ENCODE measurements around the gene AAK1.
"Not testable (repeated sequence)": the region's sequence is repeated elsewhere in the genome, so short reads cannot be mapped to it uniquely, and the experiment has no call there.

The AAK1 gene

DNA sequence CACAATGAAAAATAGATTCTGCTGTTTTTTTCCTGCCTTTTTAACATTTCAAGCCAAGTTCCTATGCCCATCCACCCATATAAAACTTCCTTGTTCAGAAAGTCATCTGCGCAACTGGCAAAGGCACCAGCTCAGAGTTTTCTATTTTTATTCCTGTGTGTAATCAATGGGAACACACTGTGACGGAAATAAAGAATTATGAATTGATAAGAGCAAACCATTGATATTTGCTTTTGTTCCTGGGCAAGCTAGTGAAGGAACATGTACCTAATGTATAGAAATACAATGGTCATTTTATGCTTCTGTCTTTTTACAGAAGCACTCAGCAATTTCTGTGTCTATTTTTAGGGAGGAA, 30.8 kb upstream of the AAK1 start:
- no peak overlapping the region for H3K4me3 ChIP-seq (ENCODE audit: low read length)
- DNase-seq (ENCODE audit: low read depth), result no peak
- TF ChIP-seq, protein P1, sequence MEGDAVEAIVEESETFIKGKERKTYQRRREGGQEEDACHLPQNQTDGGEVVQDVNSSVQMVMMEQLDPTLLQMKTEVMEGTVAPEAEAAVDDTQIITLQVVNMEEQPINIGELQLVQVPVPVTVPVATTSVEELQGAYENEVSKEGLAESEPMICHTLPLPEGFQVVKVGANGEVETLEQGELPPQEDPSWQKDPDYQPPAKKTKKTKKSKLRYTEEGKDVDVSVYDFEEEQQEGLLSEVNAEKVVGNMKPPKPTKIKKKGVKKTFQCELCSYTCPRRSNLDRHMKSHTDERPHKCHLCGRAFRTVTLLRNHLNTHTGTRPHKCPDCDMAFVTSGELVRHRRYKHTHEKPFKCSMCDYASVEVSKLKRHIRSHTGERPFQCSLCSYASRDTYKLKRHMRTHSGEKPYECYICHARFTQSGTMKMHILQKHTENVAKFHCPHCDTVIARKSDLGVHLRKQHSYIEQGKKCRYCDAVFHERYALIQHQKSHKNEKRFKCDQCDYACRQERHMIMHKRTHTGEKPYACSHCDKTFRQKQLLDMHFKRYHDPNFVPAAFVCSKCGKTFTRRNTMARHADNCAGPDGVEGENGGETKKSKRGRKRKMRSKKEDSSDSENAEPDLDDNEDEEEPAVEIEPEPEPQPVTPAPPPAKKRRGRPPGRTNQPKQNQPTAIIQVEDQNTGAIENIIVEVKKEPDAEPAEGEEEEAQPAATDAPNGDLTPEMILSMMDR (conservative IDR thresholded peaks at IDR 0.05; ENCODE audit: low read length), result no peak

DNA sequence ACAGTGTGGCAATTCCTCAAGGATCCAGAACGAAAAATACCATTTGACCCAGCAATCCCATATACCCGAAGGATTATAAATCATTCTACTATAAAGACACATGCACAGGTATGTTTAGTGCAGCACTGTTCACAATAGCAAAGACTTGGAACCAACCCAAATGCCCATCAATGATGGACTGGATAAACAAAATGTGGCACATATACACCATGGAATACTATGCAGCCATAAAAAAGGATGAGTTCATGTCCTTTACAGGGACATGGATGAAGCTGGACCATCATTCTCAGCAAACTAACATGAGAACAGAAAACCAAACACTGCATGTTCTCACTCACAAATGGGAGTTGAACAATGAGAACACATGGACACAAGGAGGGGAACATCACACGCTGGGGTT, 29.6 kb upstream of the AAK1 start:
- H3K4me3 ChIP-seq (ENCODE audit: low read length), result not testable (repeated sequence)

DNA sequence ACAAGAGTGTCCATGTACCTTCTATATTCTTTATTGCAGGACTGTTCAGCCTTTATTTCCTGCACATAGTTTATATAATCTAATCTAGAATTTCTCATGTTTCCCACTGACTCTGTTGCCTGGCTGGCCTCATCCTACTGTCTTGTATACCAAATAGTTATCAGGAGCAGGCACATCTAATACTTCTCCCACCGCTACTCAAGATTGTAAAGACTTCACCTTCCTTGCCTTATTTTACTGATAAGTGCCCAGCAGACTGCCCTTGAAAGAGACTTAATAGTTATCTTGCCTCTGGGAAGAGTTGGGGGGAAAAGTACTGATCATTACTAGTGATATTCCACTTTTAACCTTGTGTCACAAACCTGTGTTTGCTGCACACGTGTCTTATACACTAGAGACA, 26.1 kb upstream of the AAK1 start:
- H3K4me3 ChIP-seq (ENCODE audit: low read length), result no peak overlapping the region
- DNase-seq (ENCODE audit: low read depth), result no peak
- TF ChIP-seq, protein P1 (conservative IDR thresholded peaks at IDR 0.05; ENCODE audit: low read length), result no peak

More for the DNA sequence above, 29.6 kb upstream of the AAK1 start:
- DNase-seq (ENCODE audit: low read depth), result not testable (repeated sequence)

DNA sequence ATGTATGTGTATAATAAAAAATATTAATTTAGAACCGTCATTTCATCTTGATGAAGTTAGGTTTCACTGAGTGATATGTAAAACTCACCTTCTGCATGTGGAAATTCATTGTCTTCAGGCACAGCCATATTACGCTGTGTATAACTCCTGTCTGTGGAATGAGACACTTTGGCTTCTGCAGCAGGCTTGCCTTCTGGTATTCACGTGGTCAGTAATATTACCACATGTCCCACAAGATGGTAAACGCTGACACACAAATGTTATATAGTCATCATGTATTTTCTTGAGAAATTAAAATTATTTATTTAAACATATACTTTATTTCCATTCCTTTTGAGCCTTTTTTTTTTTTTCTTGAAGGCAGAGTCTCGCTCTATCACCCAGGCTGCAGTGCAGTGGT, 25.1 kb upstream of the AAK1 start:
- TF ChIP-seq, protein P1 (conservative IDR thresholded peaks at IDR 0.05; ENCODE audit: low read length), result no peak
- DNase-seq (ENCODE audit: low read depth), result peak; percentile 44

DNA sequence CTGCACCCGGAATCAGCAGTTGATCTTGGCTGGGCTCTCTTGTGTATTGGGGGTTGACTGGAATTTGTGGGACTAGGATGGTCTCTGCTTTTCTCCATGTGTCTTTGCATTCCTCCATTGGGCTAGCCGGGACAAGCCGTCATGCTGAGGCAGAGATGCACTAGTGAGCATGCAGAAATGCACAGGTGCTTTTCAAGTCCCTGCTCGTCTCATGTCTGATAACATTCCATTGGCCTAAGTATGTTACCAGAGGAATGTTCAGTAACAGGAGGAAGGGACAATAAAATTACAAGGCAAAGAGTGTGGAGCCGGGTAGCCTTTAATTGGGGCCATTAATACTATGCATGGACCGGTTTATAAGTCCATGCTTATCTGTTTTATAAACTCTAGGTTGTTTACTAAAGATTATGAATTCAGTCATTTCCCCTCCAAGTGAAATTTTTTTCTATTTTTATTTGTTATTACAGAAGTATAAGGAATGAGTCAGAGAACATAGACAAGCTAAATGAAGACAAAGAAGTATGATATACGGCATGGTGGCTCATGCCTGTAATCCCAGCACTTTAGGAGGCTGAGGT, 24.4 kb upstream of the AAK1 start:
- DNase-seq (ENCODE audit: low read depth), result no peak
- no peak overlapping the region for H3K4me3 ChIP-seq (ENCODE audit: low read length)
- TF ChIP-seq, protein P1 (conservative IDR thresholded peaks at IDR 0.05; ENCODE audit: low read length), result no peak

More for the DNA sequence above, 25.1 kb upstream of the AAK1 start:
- no peak overlapping the region for H3K4me3 ChIP-seq (ENCODE audit: low read length)

DNA sequence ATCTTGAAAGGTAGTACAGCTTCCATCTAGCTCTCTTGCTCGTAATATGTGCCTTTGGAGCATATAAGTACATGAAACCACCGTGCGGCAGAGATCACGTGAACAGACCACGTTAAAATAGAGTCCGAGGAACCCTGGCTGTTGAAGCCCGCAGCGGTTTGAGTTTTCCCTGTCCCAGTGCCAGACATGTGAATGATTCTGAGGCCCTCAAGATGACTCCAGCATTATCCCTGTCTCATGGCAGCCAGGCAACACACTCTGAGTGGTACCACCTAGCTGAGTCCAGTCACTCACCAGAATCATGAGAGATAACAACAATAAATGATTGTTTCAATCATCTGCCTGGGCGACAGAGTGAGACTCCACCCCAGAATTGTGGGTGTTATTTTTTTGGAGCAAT, 21.6 kb upstream of the AAK1 start:
- TF ChIP-seq, protein P1 (conservative IDR thresholded peaks at IDR 0.05; ENCODE audit: low read length), result no peak
- H3K4me3 ChIP-seq (ENCODE audit: low read length), result no peak overlapping the region
- DNase-seq (ENCODE audit: low read depth), result no peak

DNA sequence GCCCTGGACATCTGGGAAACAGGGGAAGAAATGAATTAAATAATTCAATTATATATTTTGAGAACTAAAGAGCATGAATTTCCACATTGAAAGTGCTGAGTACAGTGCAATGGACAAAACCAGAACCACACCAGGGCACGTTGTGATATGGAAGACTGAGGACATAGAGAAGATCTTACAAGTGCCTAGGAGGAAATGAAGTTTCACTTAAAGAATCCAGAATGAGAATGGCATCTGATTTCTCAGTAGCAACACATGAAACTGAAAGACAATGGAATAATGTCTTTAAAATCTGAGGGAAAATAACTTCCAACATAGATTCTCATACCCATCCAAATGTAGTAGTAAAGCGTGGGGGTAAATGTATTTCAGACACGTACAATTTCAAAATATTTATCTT, 20.3 kb upstream of the AAK1 start:
- no peak overlapping the region for H3K4me3 ChIP-seq (ENCODE audit: low read length)
- TF ChIP-seq, protein P1 (conservative IDR thresholded peaks at IDR 0.05; ENCODE audit: low read length), result no peak
- no peak for DNase-seq (ENCODE audit: low read depth)

DNA sequence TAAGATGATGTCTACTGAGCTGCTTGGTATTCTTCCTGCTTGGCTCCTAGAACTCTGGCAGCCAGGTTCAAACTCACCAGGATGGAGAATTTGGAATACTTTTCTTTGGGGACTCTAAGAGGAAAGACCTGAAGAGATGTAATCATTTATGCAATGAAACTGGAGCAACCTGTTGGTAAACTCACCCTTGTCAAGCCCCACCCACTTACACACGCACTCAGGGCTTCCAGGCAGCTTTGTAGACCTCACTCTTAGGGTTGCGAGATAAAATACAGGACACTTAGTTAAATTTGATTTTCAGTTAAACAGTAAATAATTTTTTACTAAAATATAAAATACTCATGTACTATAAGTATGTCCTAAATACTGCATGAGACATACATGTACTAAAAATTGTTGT, 19.0 kb upstream of the AAK1 start:
- DNase-seq (ENCODE audit: low read depth); H3K4me3 ChIP-seq (ENCODE audit: low read length): not testable (repeated sequence)
